GM18870 (cell line): ENCODE data around the gene SLC27A1.
"Not testable (repeated sequence)": the region's sequence is repeated elsewhere in the genome, so short reads cannot be mapped to it uniquely, and the experiment has no call there.

Experiments used
- ATAC-seq: cut with Tn5 transposase; IDR thresholded peaks from one replicate; pipeline ENCODE4 v1.9.1; 2021; ENCODE audit warnings: moderate library complexity; ENCODE audit not compliant: unreplicated experiment

Gene SLC27A1

DNA sequence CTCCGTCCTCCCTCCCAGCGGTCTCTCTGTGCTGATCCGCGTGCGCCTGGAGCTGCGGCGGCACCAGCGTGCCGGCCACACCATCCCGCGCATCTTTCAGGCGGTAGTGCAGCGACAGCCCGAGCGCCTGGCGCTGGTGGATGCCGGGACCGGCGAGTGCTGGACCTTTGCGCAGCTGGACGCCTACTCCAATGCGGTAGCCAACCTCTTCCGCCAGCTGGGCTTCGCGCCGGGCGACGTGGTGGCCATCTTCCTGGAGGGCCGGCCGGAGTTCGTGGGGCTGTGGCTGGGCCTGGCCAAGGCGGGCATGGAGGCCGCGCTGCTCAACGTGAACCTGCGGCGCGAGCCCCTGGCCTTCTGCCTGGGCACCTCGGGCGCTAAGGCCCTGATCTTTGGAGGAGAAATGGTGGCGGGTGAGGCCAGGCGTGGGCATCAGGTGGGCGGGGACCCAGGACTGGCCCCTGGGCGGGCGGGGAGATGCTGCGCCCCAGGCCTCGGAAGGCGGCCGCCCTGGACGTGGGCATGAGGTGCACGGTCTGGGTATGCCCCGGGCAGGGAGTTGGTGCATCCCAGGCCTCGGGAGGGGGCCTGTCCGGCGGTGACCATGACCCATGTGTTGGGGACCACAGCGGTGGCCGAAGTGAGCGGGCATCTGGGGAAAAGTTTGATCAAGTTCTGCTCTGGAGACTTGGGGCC lies 16.4 kb downstream of the SLC27A1 start:
- no peak for ATAC-seq

DNA sequence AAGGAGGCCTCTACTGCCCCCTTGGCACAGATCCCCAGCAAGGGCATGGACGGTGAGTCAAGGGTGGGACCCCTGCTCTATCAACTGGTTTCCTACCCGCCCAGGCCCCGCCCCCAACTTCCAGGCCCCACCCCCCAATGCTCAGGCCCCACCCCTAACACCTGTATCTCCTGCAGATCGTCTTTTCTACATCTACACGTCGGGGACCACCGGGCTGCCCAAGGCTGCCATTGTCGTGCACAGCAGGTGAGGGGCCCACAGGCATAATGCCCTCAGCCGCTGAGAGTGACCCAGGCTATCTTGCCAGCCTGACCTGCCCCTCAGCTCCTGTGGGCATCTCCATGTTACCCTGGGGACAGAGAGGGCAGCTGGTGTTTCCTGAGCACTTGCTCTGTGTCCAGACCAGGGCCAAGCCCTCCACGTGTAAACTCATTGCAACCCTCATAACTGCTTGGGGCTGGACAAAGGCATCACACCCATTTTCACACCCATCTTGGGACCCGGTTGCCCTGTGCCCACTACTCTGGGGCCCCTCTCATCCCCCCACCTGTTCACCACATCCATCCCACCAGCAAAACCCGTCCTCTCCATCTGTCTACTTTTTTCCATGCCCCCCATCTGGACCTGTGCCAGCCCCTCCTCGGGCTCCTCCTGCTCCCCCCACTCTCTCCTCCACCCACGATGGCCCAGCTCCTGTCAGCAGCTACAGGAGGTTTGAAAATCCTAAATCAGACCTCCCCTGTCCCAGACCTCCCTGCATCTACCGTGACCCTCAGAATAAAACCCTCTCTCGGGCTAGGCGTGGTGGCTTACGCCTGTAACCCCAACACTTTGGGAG lies 17.2 kb downstream of the SLC27A1 start:
- ATAC-seq = no peak

DNA sequence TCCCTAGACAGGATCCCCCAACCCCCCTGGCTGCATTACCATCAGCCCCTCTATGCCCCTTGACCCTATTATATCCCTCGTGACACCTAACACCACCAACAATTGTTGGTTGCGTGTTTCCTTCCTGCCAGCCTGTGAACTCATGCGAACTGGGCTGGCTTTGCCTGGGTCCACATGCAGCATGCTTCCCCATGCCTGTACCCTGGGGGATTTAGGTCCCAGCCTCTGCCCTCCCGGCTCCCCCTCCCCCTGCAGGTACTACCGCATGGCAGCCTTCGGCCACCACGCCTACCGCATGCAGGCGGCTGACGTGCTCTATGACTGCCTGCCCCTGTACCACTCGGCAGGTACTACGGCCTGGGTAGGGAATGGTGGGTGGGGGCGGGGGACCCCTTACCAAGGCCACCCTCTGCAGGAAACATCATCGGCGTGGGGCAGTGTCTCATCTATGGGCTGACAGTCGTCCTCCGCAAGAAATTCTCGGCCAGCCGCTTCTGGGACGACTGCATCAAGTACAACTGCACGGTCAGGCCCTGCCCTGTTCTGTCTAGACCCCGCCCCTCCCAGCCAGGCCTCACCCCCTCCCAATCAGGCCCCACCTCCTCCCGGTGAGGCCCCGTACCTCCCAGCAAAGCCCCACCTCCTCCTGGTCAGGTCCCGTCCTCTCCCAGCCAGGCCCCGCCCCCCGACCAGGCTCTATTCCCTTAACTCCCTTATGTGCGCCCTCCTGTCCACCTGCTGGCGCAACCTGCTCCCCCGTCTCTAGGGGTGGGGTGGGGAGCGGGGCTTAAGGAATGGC lies 18.5 kb downstream of the SLC27A1 start:
- no peak for ATAC-seq

DNA sequence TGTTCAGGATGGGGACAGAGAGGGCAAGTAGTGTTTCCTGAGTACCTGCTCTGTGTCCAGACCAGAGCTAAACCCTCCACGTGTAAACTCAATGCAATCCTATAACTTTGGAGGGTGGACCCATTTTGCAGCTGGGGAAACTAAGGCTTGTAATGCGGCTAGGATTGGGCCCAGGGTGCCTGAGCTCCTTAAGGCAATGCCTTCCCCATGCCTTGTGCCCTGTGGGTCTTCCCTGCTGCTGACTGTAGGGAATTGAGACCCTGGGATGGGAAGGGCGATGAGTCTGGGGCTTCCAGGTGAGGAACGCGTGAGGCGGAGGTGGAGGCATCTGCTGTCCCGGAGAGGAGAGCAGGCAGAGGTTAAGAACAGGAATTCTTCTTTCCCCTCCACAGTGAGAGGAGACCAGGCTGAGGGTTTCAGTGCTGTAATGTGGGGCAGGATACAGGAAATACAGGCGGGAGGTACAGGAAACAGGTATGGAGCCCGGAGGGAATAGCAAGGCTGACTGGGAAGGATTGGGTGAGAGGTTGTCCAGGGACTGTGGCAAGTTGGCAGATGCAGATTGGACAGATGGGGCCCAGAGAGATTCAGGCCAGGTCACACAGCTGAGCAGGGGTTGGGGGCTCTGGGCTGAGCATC lies 19.2 kb downstream of the SLC27A1 start:
- ATAC-seq = no peak

DNA sequence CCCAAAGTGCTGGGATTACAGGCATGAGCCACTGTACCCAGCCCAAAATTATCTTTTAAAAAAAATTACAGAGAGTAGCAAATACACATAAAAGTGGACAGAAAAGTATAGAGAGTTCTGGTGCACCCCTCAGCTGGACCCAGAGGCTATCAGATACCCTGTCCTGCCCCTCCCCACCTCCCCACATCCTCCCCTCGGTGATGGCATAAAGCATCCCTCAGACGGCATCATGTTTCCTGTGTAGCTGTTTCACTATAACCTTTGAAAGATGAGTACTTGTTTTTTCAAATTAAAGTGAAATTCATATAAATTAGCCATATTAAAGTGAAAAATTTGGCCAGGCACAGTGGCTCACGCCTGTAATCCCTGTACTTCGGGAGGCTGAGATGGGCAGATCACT lies 20.1 kb downstream of the SLC27A1 start:
- ATAC-seq = no peak

DNA sequence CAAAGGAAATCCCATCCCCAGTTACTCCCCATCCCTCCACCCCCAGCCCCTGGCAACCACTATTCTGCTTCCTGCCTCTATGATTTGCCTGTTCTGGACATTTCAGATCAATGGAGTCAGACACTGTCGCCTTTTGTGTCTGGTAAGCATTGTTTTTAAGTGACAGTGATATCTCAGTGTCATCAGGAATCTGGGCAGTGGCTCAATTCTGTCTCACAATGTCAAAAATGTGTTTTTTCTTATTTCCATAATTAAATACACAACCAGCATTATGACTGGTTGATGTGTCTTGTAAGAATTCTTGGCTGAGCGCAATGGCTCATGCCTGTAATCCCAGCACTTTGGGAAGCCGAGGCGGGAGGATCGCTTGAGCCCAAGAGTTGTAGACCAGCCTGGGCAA lies 21.0 kb downstream of the SLC27A1 start:
- ATAC-seq = no peak

DNA sequence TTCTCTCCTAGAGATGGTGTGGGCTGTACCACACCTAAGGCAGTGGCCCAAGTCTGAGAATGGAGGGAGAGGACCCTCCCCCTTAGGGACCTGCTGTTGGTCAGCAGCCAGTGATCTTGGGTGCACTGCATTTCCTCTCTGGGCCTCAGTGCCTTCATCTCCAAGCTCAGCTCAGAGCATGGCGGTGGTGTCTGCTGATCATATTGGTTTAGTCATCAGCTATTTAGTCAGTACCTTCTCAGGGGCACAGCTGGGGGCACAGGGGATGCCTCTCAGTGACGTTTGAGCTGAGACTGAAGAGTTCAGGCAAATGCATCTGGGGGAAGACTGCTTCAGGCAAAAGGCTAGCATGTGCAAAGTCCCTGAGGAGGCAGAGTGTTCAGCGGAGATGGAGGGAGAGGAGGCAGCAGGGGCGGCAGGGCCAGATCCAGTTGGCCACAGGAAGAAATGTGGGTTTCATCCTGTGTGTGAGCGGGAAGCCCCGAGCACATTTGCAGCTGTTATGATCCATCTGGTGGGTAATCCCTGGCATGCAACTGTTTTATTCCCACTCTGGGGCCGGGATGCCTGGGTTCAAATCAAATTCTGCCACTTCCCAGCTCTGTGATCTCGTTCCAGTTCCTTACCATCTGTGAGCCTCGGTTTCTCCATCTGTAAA lies 25.4 kb downstream of the SLC27A1 start:
- no peak for ATAC-seq

DNA sequence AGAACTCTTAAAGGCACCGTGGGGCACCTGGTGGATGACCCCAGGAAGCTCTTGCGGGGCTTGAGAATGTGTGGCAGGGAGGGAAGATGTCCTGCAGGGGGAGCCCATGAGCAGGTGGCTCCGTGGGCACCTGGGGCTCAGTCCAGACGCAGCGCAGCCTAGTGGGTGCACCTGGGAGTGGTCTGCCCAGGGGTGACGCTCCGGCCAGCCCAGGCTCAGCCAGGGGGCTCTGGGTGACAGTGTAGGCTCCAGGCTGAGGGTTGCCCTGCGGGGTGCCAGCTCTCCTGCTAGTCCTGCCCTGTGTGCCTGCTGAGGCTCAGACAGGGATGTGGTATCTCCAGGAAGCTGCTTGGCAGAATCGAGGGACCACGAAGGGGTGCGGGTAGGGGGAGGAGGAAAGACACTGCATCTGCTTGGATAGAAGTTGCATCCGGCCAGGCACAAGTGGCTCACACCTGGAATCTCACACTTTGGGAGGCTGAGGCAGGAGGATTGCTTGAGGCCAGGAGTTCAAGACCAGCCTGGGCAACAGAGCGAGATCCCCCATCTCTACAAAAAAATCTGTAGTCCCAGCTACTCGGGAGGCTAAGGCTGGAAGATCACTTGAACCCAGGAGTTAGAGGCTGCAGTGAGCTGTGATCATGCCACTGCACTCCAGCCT lies 26.1 kb downstream of the SLC27A1 start:
- no peak for ATAC-seq

DNA sequence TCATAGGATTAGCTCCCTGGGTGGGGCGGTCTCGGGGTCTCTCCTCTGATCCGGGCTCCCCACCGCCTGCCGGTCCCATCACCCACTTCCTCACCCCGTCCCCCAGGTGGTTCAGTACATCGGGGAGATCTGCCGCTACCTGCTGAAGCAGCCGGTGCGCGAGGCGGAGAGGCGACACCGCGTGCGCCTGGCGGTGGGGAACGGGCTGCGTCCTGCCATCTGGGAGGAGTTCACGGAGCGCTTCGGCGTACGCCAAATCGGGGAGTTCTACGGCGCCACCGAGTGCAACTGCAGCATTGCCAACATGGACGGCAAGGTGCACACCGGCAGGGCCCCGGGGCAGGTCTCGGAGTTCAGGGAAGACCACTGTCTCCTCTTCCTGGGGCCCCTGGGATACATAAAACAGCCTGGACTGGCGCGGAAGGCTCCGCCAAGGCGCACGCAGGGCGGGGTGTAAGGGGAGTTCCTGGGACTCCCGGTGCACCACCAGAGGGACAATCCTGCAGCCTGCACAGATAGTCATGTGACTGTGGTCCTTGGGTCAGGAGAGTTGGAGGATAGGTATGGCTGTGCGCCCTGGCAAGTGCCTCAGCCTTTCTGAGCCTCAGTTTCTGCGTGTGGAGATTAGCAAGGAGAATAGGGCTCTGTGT lies 26.9 kb downstream of the SLC27A1 start:
- ATAC-seq = no peak

DNA sequence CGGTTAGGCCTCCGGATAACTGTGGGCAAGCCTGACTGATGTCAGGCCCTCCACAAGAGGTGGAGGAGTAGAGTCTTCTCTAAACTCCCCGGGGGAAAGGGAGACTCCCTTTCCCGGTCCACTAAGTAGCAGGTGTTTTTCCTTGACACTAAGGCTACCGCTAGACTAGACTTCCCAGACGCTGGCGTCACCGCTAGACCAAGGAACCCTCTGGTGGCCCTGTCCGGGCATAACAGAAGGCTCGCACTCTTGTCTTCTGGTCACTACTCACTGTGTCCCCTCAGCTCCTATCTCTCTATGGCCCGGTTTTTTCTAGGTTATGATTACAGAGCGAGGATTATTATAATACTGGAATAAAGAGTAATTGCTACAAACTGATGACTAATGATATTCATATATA lies 28.7 kb downstream of the SLC27A1 start:
- not testable (repeated sequence) for ATAC-seq

DNA sequence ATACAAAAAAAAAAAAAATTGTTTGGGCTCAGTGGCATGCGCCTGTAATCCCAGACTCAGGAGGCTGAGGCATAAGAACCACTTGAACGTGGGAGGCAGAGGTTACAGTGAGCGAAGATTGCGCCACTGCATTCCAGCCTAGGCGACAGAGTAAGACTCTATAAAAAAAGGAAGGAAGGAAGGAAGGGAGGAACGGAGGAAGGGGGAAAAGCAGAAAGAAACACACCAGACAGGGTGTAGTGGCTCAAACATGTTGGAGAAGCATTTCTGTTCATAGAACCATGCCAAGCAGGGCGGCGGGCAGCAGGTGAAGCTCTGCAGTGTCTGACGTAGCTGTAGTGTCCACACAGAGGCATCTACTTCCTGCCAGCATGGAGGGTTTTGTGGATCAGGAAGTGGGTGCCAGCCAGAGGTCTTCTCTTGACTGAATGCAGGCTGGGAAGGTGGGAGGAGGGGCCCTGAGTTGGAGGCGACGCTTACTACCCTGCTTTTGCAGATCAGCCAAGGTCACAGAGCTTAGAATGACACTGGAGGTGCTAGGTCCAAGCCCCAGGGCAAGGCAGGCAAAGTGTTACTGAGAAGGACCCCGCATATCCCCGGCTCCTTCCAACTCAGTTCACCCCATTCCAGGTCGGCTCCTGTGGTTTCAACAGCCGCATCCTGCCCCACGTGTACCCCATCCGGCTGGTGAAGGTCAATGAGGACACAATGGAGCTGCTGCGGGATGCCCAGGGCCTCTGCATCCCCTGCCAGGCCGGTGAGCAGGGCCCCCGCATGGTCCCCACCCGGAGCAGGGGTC lies 29.5 kb downstream of the SLC27A1 start:
- no peak for ATAC-seq

DNA sequence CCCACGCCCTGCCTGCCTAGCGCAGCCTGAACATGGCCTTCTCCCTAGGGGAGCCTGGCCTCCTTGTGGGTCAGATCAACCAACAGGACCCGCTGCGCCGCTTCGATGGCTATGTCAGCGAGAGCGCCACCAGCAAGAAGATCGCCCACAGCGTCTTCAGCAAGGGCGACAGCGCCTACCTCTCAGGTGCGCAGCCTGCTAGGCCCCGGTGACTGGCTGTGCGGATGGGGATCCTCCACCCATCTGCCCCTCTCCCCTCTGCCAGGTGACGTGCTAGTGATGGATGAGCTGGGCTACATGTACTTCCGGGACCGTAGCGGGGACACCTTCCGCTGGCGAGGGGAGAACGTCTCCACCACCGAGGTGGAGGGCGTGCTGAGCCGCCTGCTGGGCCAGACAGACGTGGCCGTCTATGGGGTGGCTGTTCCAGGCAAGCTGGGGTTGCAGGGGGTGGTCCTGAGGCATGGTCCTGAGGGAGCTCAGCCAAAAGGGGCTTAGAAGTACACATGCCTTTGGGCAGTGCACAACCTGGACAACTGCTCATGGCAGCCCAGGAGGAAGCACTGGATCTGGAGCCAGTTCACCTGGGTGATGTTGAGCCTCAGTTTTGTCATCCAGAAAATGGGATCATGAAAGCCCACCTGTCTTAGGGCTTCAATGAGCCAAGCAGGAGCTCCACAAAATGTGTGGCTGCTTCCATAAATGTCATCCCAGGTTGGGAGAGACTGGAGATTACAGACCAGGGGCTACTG lies 30.3 kb downstream of the SLC27A1 start:
- no peak for ATAC-seq

DNA sequence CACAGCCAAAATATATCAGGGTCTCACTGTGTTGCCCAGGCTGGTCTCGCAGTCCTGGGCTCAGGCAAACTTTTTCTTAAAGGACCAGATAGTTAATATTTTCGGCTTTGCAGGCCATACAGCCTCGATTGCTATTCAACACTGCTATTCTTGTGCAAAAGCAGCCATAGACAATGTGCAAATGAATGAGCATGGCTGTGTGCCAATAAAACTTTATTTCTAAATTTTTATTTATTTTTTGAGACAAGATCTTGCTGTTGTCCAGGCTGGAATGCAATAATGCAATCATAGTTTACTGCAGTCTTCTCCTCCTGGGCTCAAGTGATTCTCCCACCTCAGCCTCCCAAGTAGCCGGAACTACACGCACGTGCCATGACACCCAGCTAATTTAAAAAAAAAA lies 32.9 kb downstream of the SLC27A1 start:
- no peak for ATAC-seq

DNA sequence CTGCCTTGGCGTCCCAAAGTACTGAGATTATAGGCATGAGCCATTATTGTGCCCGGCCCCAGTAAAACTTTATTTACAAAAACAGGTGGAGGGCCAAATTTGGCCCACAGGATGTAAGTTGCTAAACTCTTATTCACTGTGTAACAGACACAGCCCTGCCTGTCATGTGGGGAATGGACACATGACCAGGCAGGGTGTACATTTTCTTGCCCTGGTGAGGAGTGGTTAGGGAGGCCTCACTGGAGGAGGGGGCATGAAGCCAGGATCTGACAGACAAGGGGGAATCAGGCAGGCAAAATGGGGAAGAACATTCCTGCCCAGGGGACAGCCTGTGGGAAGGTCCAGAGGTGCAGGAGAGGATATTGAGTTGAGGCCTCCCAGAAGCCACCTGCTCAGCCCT lies 33.7 kb downstream of the SLC27A1 start:
- no peak for ATAC-seq

DNA sequence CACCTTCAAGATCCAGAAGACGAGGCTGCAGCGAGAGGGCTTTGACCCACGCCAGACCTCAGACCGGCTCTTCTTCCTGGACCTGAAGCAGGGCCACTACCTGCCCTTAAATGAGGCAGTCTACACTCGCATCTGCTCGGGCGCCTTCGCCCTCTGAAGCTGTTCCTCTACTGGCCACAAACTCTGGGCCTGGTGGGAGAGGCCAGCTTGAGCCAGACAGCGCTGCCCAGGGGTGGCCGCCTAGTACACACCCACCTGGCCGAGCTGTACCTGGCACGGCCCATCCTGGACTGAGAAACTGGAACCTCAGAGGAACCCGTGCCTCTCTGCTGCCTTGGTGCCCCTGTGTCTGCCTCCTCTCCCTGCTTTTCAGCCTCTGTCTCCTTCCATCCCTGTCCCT lies 34.1 kb downstream of the SLC27A1 start:
- no peak for ATAC-seq

DNA sequence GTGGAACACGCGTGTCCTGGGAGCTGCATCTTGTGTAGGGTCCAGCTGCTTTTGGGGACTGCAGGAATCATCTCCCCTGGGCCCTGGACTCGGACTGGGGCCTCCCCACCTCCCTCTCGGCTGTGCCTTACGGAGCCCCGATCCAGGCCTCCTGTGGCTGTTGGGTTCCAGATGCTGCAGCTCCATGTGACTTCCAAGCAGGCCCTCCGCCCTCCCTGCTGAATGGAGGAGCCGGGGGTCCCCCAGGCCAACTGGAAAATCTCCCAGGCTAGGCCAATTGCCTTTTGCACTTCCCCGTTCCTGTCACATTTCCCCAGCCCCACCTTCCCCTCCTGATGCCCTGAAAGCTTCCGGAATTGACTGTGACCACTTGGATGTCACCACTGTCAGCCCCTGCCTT lies 34.9 kb downstream of the SLC27A1 start:
- ATAC-seq = no peak

DNA sequence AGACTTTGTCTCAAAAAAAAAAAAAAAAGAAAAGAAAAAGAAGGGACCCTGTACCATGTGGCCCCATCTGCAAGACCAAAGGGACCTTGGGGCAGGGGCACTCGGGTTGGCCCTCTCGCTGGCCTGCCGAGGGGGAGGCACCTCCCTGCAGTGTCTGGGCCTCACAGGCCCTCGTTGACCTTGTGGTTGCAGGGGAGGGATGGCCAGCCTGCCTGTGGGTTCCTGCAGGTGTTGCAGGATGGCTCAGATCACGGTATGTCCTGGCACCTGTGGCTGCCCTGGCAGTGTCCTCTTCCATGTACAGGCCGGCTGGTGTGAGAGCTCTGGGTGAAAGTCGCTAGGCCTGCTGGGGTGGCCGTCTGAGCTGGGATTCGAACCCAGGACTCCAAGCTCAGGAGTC lies 36.4 kb downstream of the SLC27A1 start:
- ATAC-seq = no peak

DNA sequence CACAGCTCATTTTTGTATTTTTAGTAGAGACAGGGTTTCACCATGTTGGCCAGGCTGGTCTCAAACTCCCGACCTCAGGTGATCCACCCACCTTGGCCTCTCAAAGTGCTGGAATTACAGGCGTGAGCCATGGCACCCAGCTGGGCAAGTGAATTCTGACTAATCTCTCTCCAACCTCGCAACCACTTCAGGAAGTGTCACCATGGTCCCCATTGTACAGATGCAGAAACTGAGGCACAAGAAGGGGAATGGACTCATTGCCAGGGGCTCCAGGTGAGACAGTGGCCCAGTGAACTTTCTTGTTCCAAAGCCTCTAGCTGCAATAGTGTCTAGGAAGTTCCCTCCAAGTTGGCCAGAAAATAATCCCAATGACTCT lies 38.2 kb downstream of the SLC27A1 start:
- not testable (repeated sequence) for ATAC-seq
